NCI-H345 treated with DMSO at 0.1 percent for 48 hours (cell line): ENCODE measurements around the gene GGACT.

ENCODE experiments used
- DNase-seq: peaks from one replicate; lab custom pipeline; 2025; ENCODE audit not compliant: unreplicated experiment; lab: John Stamatoyannopoulos, UW

Gene GGACT

GRCh38 chr13:100552755-100553154 lies 35.8 kb downstream of the GGACT start:
- DNase-seq = no peak

- no peak for DNase-seq
Observed at GRCh38 chr13:100549316-100549715, 39.3 kb downstream of the GGACT start.

GRCh38 chr13:100547791-100548201 lies 40.8 kb downstream of the GGACT start:
- no peak for DNase-seq

- DNase-seq = no peak
Observed at GRCh38 chr13:100546713-100547405, 41.7 kb downstream of the GGACT start.

- DNase-seq = no peak
Observed at GRCh38 chr13:100545684-100546061, 42.9 kb downstream of the GGACT start.

GRCh38 chr13:100544866-100545683 lies 43.5 kb downstream of the GGACT start:
- DNase-seq = no peak

- no peak for DNase-seq
Observed at GRCh38 chr13:100543872-100544602, 44.6 kb downstream of the GGACT start.

GRCh38 chr13:100542826-100543156 lies 45.8 kb downstream of the GGACT start:
- DNase-seq = no peak

GRCh38 chr13:100541897-100542825 lies 46.4 kb downstream of the GGACT start:
- no peak for DNase-seq

- DNase-seq = no peak
Observed at GRCh38 chr13:100540621-100541020, 48.0 kb downstream of the GGACT start.

- no peak for DNase-seq
Observed at GRCh38 chr13:100537951-100538462, 50.6 kb downstream of the GGACT start.

GRCh38 chr13:100537486-100537885 lies 51.1 kb downstream of the GGACT start:
- no peak for DNase-seq

- DNase-seq = no peak
Observed at GRCh38 chr13:100536643-100537180, 51.9 kb downstream of the GGACT start.

GRCh38 chr13:100535426-100536135 lies 53.0 kb downstream of the GGACT start:
- DNase-seq = no peak

GRCh38 chr13:100534911-100535310 lies 53.7 kb downstream of the GGACT start:
- DNase-seq = peak; percentile 39

GRCh38 chr13:100534147-100534843 lies 54.3 kb downstream of the GGACT start:
- DNase-seq = peak; percentile 50

- peak; percentile 71 for DNase-seq
Observed at GRCh38 chr13:100533588-100534041, 55.0 kb downstream of the GGACT start.

GRCh38 chr13:100532836-100533435 lies 55.7 kb downstream of the GGACT start:
- DNase-seq = no peak
